Fibroblast of lung (primary cell): ENCODE results near the gene FAM217A. TPM values are rescaled to one million over a fixed set of nuclear protein-coding genes. Genes with fewer than 3 reads are reported as not detected.

Source experiments
- DNase-seq, 2 donors: peaks; one replicate each; pipeline versions ENCODE4 v3.0.0 to v3.0.0-alpha.2; 2010; ENCODE audit warnings: low read depth in 2 of 2
- H2AFZ ChIP-seq: 2 replicates; pipeline ENCODE4 v1.5.1; 2012; ENCODE audit warnings: low read length, control low read depth, inconsistent platforms
- H3K27ac ChIP-seq: 2 replicates; pipeline ENCODE4 v1.5.1; 2011; ENCODE audit warnings: low read length, control low read depth; ENCODE audit not compliant: insufficient read depth
- H3K27me3 ChIP-seq: 2 replicates; pipeline ENCODE4 v1.5.1; 2011; ENCODE audit warnings: mild to moderate bottlenecking, low read length; ENCODE audit not compliant: control insufficient read depth, insufficient read depth
- H3K36me3 ChIP-seq: 2 replicates; pipeline ENCODE4 v1.5.1; 2011; ENCODE audit warnings: low read length; ENCODE audit not compliant: control insufficient read depth, insufficient read depth
- H3K4me1 ChIP-seq: 2 replicates; pipeline ENCODE4 v1.5.1; 2011; ENCODE audit warnings: low read length; ENCODE audit not compliant: control insufficient read depth, insufficient read depth; ENCODE audit errors: extremely low read depth
- H3K4me2 ChIP-seq: 2 replicates; pipeline ENCODE4 v1.5.1; 2011; ENCODE audit warnings: low read length, control low read depth; ENCODE audit not compliant: insufficient read depth; ENCODE audit errors: extremely low read depth
- H3K4me3 ChIP-seq, 4 experiments: fragments of 200-600 bp in 1 of 4; sonication (generic) in 1 of 4; replicated peaks in 1 of 4; 2 replicates each; pipeline ENCODE4 v1.5.1; 2011 to 2016; ENCODE audit warnings: low read length in 4 of 4, low read depth in 3 of 4, mild to moderate bottlenecking in 3 of 4, control low read depth in 2 of 4, inconsistent platforms in 1 of 4, mixed read lengths in 1 of 4; ENCODE audit not compliant: insufficient read depth in 1 of 4; ENCODE audit errors: control extremely low read depth in 1 of 4
- H3K79me2 ChIP-seq: 2 replicates; pipeline ENCODE4 v1.5.1; 2012; ENCODE audit warnings: mild to moderate bottlenecking, low read length, inconsistent platforms; ENCODE audit not compliant: control insufficient read depth, insufficient read depth
- H3K9ac ChIP-seq: 2 replicates; pipeline ENCODE4 v1.5.1; 2011; ENCODE audit warnings: mild to moderate bottlenecking, low read length, control low read depth; ENCODE audit not compliant: insufficient read depth
- H3K9me3 ChIP-seq: 2 replicates; pipeline ENCODE4 v1.5.1; 2012; ENCODE audit warnings: low read depth, low read length; ENCODE audit not compliant: control insufficient read depth, insufficient read depth
- H4K20me1 ChIP-seq: 2 replicates; pipeline ENCODE4 v1.5.1; 2011; ENCODE audit warnings: low read length; ENCODE audit not compliant: control insufficient read depth, insufficient read depth; ENCODE audit errors: extremely low read depth
- CTCF ChIP-seq, 2 donors: IDR thresholded peaks in 1 of 2; conservative IDR thresholded peaks in 1 of 2; 1 replicate in 1 of 2; 2 replicates in 1 of 2; pipeline ENCODE4 v1.5.1; 2011 to 2012; ENCODE audit warnings: low read length in 2 of 2, control low read depth in 1 of 2, inconsistent platforms in 1 of 2, low read depth in 1 of 2, mild to moderate bottlenecking in 1 of 2
- EZH2 ChIP-seq: IDR thresholded peaks from 2 replicates; pipeline ENCODE4 v1.5.1; 2012; ENCODE audit warnings: low read length, control low read depth, mild to moderate bottlenecking; ENCODE audit errors: missing control alignments
- polyA plus RNA-seq, 2 donors: library from polyadenylated mRNA; depleted of rRNA in 1 of 2; stranded (reverse) in 1 of 2; unstranded in 1 of 2; fragments of >200 nt; gene quantifications; 2 replicates each; pipeline ENCODE4 v1.2.1, GENCODE V29; 2011 to 2012; ENCODE audit warnings: missing spikeins in 1 of 2
- total RNA-seq: library from RNA; depleted of rRNA; stranded (reverse); fragments of >200 nt; gene quantifications from 2 replicates; pipeline ENCODE4 v1.2.1, GENCODE V29; 2014

The FAM217A gene
- total and polyA plus RNA-seq, 2 donors (not counting 1 experiment from before 2014, with no cell fraction given), result not detected

- Histone ChIP-seq H3K9ac (no peak overlapping the region), H3K27ac (no peak overlapping the region), H2AFZ (no peak overlapping the region), H4K20me1 (peaks cover 2% of the 10 kb centered on the region), H3K79me2 (peaks cover 85% of the 10 kb centered on the region), H3K4me3 (no peak overlapping the region), H3K27me3 (no peaks in the 10 kb centered on the region), H3K4me1 (no peaks in the 10 kb centered on the region), H3K4me2 (no peak overlapping the region), H3K36me3 (no peaks in the 10 kb centered on the region), H3K9me3 (no peaks in the 10 kb centered on the region)
- TF ChIP-seq EZH2, result no peak
- DNase-seq, result no peak
These were observed 49.2 kb downstream of the FAM217A start for GRCh38 chr6:4029687-4030086.

- Histone ChIP-seq H3K27me3 (no peaks in the 10 kb centered on the region), H3K27ac (no peak overlapping the region), H3K4me1 (no peaks in the 10 kb centered on the region), H2AFZ (no peak overlapping the region), H3K9me3 (no peaks in the 10 kb centered on the region), H3K36me3 (no peaks in the 10 kb centered on the region), H4K20me1 (peaks cover 2% of the 10 kb centered on the region), H3K9ac (no peak overlapping the region), H3K79me2 (peaks cover 92% of the 10 kb centered on the region), H3K4me2 (no peak overlapping the region), H3K4me3 (no peak overlapping the region)
- no peak for DNase-seq
- TF ChIP-seq CTCF (conservative IDR thresholded peaks at IDR 0.05 in 1 of 2, IDR thresholded peaks at IDR 0.05 in 1 of 2; ENCODE audit: low read depth in 1 of 2, low read length in 2 of 2) (no peak), EZH2 (no peak)
These were observed 50.9 kb downstream of the FAM217A start for GRCh38 chr6:4028051-4028450.

- Histone ChIP-seq H3K9ac (no peak overlapping the region), H2AFZ (no peak overlapping the region), H3K4me2 (no peak overlapping the region), H4K20me1 (peaks cover 2% of the 10 kb centered on the region), H3K36me3 (no peaks in the 10 kb centered on the region), H3K4me3 (no peak overlapping the region), H3K79me2 (peaks cover 91% of the 10 kb centered on the region), H3K9me3 (no peaks in the 10 kb centered on the region), H3K4me1 (no peaks in the 10 kb centered on the region), H3K27me3 (no peaks in the 10 kb centered on the region), H3K27ac (no peak overlapping the region)
- no peak for TF ChIP-seq EZH2
- no peak for TF ChIP-seq CTCF (conservative IDR thresholded peaks at IDR 0.05 in 1 of 2, IDR thresholded peaks at IDR 0.05 in 1 of 2; ENCODE audit: low read depth in 1 of 2, low read length in 2 of 2)
- no peak for DNase-seq
These were observed 53.3 kb downstream of the FAM217A start for GRCh38 chr6:4025681-4026080.
